Keratinocyte (primary cell): Measurements from ENCODE around the gene PRKX. TPM values are rescaled to one million over a fixed set of nuclear protein-coding genes. Genes with fewer than 3 reads are reported as not detected.

Source experiments
- DNase-seq: peaks from one replicate; pipeline ENCODE4 v3.0.0-alpha.2; 2011; ENCODE audit warnings: low read depth, missing footprints, low spot score
- FAIRE-seq: peaks from 2 replicates; lab custom pipeline; 2011; peaks lifted over from hg19 to GRCh38; lab: Jason Lieb, UNC
- H2AFZ ChIP-seq: 2 replicates; pipeline ENCODE4 v1.6.0; 2012; ENCODE audit warnings: low read length, control low read depth, inconsistent platforms; ENCODE audit not compliant: control insufficient read depth
- H3K27ac ChIP-seq: 2 replicates; pipeline ENCODE4 v1.5.1; 2011; ENCODE audit warnings: low read length; ENCODE audit not compliant: control insufficient read depth, insufficient read depth
- H3K27me3 ChIP-seq: 3 replicates; pipeline ENCODE4 v1.6.0; 2011; ENCODE audit warnings: low read length; ENCODE audit not compliant: control insufficient read depth, insufficient read depth; ENCODE audit errors: extremely low read depth
- H3K36me3 ChIP-seq, 2 experiments: 2 replicates in 1 of 2; 3 replicates in 1 of 2; pipeline ENCODE4 v1.5.1; 2011; ENCODE audit warnings: low read length in 2 of 2, mild to moderate bottlenecking in 1 of 2; ENCODE audit not compliant: control insufficient read depth in 2 of 2, insufficient read depth in 2 of 2; ENCODE audit errors: extremely low read depth in 1 of 2
- H3K4me1 ChIP-seq: 3 replicates; pipeline ENCODE4 v1.5.1; 2011; ENCODE audit warnings: low read length; ENCODE audit not compliant: control insufficient read depth, insufficient read depth; ENCODE audit errors: extremely low read depth
- H3K4me2 ChIP-seq: 3 replicates; pipeline ENCODE4 v1.6.0; 2011; ENCODE audit warnings: low read depth, low read length; ENCODE audit not compliant: control insufficient read depth, insufficient read depth; ENCODE audit errors: extremely low read depth
- H3K4me3 ChIP-seq, 3 experiments: fragments of 200-600 bp in 1 of 3; sonication (generic) in 1 of 3; 2 replicates in 2 of 3; 3 replicates in 1 of 3; pipeline ENCODE4 v1.5.1; 2011 to 2016; ENCODE audit warnings: low read length in 3 of 3, mild to moderate bottlenecking in 3 of 3, control low read depth in 2 of 3, inconsistent platforms in 1 of 3, low read depth in 1 of 3, mixed read lengths in 1 of 3, mixed run types in 1 of 3, moderate library complexity in 1 of 3; ENCODE audit not compliant: control insufficient read depth in 2 of 3, insufficient read depth in 2 of 3; ENCODE audit errors: extremely low read depth in 1 of 3
- H3K79me2 ChIP-seq: 2 replicates; pipeline ENCODE4 v1.6.0; 2012; ENCODE audit warnings: low read length; ENCODE audit not compliant: control insufficient read depth, insufficient read depth
- H3K9ac ChIP-seq: 3 replicates; pipeline ENCODE4 v1.6.0; 2011; ENCODE audit warnings: low read length; ENCODE audit not compliant: control insufficient read depth, insufficient read depth; ENCODE audit errors: extremely low read depth
- H3K9me1 ChIP-seq: 3 replicates; pipeline ENCODE4 v1.6.0; 2011; ENCODE audit warnings: low read length; ENCODE audit not compliant: control insufficient read depth, insufficient read depth; ENCODE audit errors: extremely low read depth
- H3K9me3 ChIP-seq: 2 replicates; pipeline ENCODE4 v1.5.1; 2012; ENCODE audit warnings: low read depth, low read length; ENCODE audit not compliant: control insufficient read depth
- H4K20me1 ChIP-seq: 3 replicates; pipeline ENCODE4 v1.6.0; 2011; ENCODE audit warnings: low read length; ENCODE audit not compliant: control insufficient read depth, insufficient read depth; ENCODE audit errors: extremely low read depth
- CTCF ChIP-seq, 3 experiments: IDR thresholded peaks in 1 of 3; conservative IDR thresholded peaks in 1 of 3; optimal IDR thresholded peaks in 1 of 3; 2 replicates in 2 of 3; 3 replicates in 1 of 3; pipeline versions ENCODE3 to v1.5.1; 2011; ENCODE audit warnings: low read length in 3 of 3, mild to moderate bottlenecking in 3 of 3, moderate library complexity in 2 of 3, control low read depth in 1 of 3, inconsistent platforms in 1 of 3; ENCODE audit not compliant: insufficient read depth in 2 of 3; ENCODE audit errors: extremely low read depth in 1 of 3
- EZH2 ChIP-seq: IDR thresholded peaks from one replicate; pipeline ENCODE4 v1.6.1; 2012; ENCODE audit warnings: inconsistent platforms, mild to moderate bottlenecking, low read length, moderate library complexity
- dilution Hi-C: fragments of 300-500 bp; cut with MboI; formaldehyde crosslinking; loops from one replicate; pipeline ENCODE4 v1.7.0; 2020; ENCODE audit warnings: low sequenced_read_pairs; ENCODE audit not compliant: extremely low pct_ligation_motif_present
- polyA plus RNA-seq, 5 experiments: library from polyadenylated mRNA; depleted of rRNA in 3 of 5; stranded (reverse) in 3 of 5; stranded (forward) in 1 of 5; unstranded in 1 of 5; fragments of >200 nt; gene quantifications; 1 replicate in 1 of 5; 2 replicates in 3 of 5; 3 replicates in 1 of 5; pipeline versions ENCODE4 v1.2.1 to v1.2.3, GENCODE V29; 2011 to 2012; ENCODE audit warnings: missing spikeins in 2 of 5, low read depth in 1 of 5, low replicate concordance in 1 of 5

PRKX gene
- polyA plus RNA-seq, 1 donor (not counting 4 experiments of a cell fraction or from before 2014, with no cell fraction given): 39.9 TPM

- Histone ChIP-seq H3K27me3 (no peaks in the 10 kb centered on the region), H3K27ac (peak overlapping the region; percentile 52), H3K4me1 (peaks cover 20% of the 10 kb centered on the region), H3K4me2 (peak overlapping the region; percentile 71), H3K9me3 (no peaks in the 10 kb centered on the region), H3K79me2 (peaks cover 36% of the 10 kb centered on the region), H3K9ac (peak overlapping the region; percentile 79), H3K4me3 (peak overlapping the region; percentile 46 to 64 (median 56)), H3K36me3 (no peaks in the 10 kb centered on the region), H4K20me1 (no peaks in the 10 kb centered on the region), H2AFZ (peak overlapping the region; percentile 65), H3K9me1 (no peaks in the 10 kb centered on the region)
- no peak for TF ChIP-seq CTCF (optimal IDR thresholded peaks at IDR 0.05 in 1 of 3, IDR thresholded peaks at IDR 0.05 in 1 of 3, conservative IDR thresholded peaks at IDR 0.05 in 1 of 3; ENCODE audit: extremely low read depth in 1 of 3, insufficient read depth in 2 of 3, low read length in 3 of 3)
- TF ChIP-seq EZH2: no peak
- dilution Hi-C loops: no loop called here
- DNase-seq (no peak), FAIRE-seq (peak; percentile 39)
These were observed 537 bp upstream of the PRKX start for GRCh38 chrX:3713937-3714434.

DNA sequence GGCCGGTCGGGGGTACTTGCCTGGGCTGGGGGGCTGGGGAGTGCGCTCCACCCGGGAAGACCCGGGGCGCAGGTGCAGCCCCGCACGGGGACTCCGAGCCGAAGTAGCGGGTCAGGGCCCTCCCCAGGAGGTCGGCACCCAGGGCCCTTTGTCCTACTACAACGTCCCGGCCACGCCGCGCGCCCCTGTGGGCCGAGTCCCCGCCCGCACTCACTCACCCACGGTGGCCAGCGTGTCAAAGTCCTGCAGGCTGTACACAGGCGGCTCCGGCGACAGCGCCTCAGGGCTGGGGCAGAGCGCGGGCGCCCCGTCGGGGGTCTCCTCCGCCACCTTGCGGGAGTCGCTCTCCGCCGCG, 602 bp downstream of the PRKX start:
- Histone ChIP-seq H4K20me1 (no peaks in the 10 kb centered on the region), H3K4me3 (peak overlapping the region; percentile 56 to 87 (median 77)), H3K27me3 (no peaks in the 10 kb centered on the region), H3K9me3 (no peaks in the 10 kb centered on the region), H3K4me1 (peaks cover 15% of the 10 kb centered on the region), H3K36me3 (no peaks in the 10 kb centered on the region), H2AFZ (peak overlapping the region; percentile 58), H3K4me2 (peak overlapping the region; percentile 80), H3K9ac (peak overlapping the region; percentile 79), H3K79me2 (peaks cover 42% of the 10 kb centered on the region), H3K9me1 (no peaks in the 10 kb centered on the region), H3K27ac (peak overlapping the region; percentile 43)
- no peak for TF ChIP-seq EZH2
- TF ChIP-seq CTCF (optimal IDR thresholded peaks at IDR 0.05 in 1 of 3, IDR thresholded peaks at IDR 0.05 in 1 of 3, conservative IDR thresholded peaks at IDR 0.05 in 1 of 3; ENCODE audit: extremely low read depth in 1 of 3, insufficient read depth in 2 of 3, low read length in 3 of 3): no peak
- dilution Hi-C loops: no loop called here
- DNase-seq (no peak), FAIRE-seq (no peak)
